Testis (tissue), 3 donors: ENCODE measurements around the gene RFK. TPM values are rescaled to one million over a fixed set of nuclear protein-coding genes. Genes with fewer than 3 reads are reported as not detected.
A peak's percentile ranks its signal among the peaks of the same experiment; 100 is the strongest.

Source experiments
- DNase-seq: peaks from one replicate; pipeline ENCODE4 v3.0.0-alpha.2; 2019
- H3K27ac ChIP-seq, 2 donors: fragments of 200-600 bp; sonication (generic); one replicate each; pipeline ENCODE4 v1.5.1; 2019
- H3K27me3 ChIP-seq: fragments of 200-600 bp; sonication (generic); one replicate; pipeline ENCODE4 v1.5.1; 2019
- H3K36me3 ChIP-seq: fragments of 200-600 bp; sonication (generic); one replicate; pipeline ENCODE4 v1.5.1; 2017; ENCODE audit warnings: low read depth; ENCODE audit errors: missing control alignments
- H3K4me1 ChIP-seq: fragments of 200-600 bp; sonication (generic); one replicate; pipeline ENCODE4 v1.5.1; 2019
- H3K4me3 ChIP-seq, 2 donors: fragments of 200-600 bp; sonication (generic); one replicate each; pipeline ENCODE4 v1.5.1; 2017 to 2019
- H3K9me3 ChIP-seq: fragments of 200-600 bp; sonication (generic); one replicate; pipeline ENCODE4 v1.5.1; 2017
- POLR2A ChIP-seq: fragments of 450-650 bp; IDR thresholded peaks from one replicate; pipeline ENCODE4 v1.6.1; 2017; ENCODE audit warnings: antibody characterized with exemption, mild to moderate bottlenecking, moderate library complexity
- WGBS, 2 donors: methylation state at CpG; one replicate each; pipeline ENCODE4 v1.1.5; 2018; 5-methylcytosine and 5-hydroxymethylcytosine counted together
- intact Hi-C: fragments of 100-400 bp; cut with DNase I; formaldehyde crosslinking; loops from one replicate; pipeline ENCODE4 v1.15.1; 2023; ENCODE audit warnings: low total_unique reads
- polyA plus RNA-seq: library from polyadenylated mRNA; stranded (reverse); fragments of 350-450 nt; fragmentation: Illumina TruSeq; extraction: RNeasy Lipid Tissue Mini Kit (QIAGEN cat#74804); gene quantifications from one replicate; pipeline ENCODE4 v1.2.3, GENCODE V29; 2014; ENCODE audit warnings: low read depth, low replicate concordance; ENCODE audit not compliant: insufficient read depth
- total RNA-seq, 2 donors: library from RNA; depleted of rRNA; stranded (reverse); fragments of >200 nt; gene quantifications; one replicate each; pipeline ENCODE4 v1.2.3, GENCODE V29; 2016
- TF ChIP-seq, protein P1 (sequence below), 3 experiments: fragments of 450-650 bp in 2 of 3; fragments of 200-600 bp in 1 of 3; sonication (generic) in 1 of 3; IDR thresholded peaks; one replicate each; pipeline ENCODE4 v1.5.1; 2016 to 2019; ENCODE audit warnings: antibody characterized with exemption in 3 of 3, mild to moderate bottlenecking in 2 of 3, moderate library complexity in 1 of 3

The RFK gene
- total and polyA plus RNA-seq, 3 donors from 2014 or later: 39.3 to 69.7 (median 41.8) TPM

DNA sequence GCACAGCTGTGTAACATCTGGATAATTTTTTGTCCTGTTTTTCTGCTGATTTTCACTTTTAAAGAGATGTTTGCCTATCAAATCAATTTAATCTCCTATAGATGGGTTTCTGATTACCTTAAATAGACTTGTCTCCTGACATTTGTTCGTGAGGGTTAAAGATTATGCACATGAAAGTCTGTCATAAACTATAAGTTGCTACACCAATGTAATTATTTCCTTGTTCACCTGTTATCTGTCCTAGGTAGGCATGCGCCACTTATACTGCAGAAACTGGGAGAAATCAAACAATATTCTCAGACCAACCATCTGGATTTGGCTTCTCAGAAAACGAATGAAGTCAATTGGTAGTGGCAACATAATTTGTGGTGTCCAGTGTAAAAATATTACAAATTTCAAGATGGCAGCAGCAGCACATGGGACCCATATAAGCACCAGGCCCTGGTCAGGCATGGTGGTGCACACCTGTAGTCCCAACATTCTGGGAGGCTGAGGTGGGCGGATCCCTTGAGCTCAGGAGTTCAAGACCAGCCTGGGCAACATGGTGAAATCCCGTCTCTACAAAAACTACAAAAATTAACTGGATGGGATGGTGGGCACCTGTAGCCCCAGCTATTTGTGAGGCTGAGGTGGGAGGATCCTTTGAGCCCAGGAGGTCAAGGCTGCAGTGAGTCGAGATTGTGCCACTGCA is 20.3 kb downstream of the RFK start:
- no peak for DNase-seq

GRCh38 chr9:76373173-76373783 is 20.9 kb downstream of the RFK start:
- H3K27me3 ChIP-seq: no peaks in the 10 kb centered on the region
- 33 to 38% methylated on average over 4 of the region's 4 CpGs for WGBS, 2 donors
- H3K4me1 ChIP-seq: peaks cover 51% of the 10 kb centered on the region
- no peak overlapping the region for H3K4me3 ChIP-seq
- TF ChIP-seq, protein P1, sequence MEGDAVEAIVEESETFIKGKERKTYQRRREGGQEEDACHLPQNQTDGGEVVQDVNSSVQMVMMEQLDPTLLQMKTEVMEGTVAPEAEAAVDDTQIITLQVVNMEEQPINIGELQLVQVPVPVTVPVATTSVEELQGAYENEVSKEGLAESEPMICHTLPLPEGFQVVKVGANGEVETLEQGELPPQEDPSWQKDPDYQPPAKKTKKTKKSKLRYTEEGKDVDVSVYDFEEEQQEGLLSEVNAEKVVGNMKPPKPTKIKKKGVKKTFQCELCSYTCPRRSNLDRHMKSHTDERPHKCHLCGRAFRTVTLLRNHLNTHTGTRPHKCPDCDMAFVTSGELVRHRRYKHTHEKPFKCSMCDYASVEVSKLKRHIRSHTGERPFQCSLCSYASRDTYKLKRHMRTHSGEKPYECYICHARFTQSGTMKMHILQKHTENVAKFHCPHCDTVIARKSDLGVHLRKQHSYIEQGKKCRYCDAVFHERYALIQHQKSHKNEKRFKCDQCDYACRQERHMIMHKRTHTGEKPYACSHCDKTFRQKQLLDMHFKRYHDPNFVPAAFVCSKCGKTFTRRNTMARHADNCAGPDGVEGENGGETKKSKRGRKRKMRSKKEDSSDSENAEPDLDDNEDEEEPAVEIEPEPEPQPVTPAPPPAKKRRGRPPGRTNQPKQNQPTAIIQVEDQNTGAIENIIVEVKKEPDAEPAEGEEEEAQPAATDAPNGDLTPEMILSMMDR (IDR thresholded peaks at IDR 0.05): no peak
- no peak for TF ChIP-seq POLR2A
- intact Hi-C loops: no loop called here
- H3K36me3 ChIP-seq: no peaks in the 10 kb centered on the region
- DNase-seq: peak; percentile 66
- peak overlapping the region; percentile 36 to 73 for H3K27ac ChIP-seq
- no peaks in the 10 kb centered on the region for H3K9me3 ChIP-seq

More for the DNA sequence above, 20.3 kb downstream of the RFK start:
- peak overlapping the region; percentile 45 to 73 for H3K27ac ChIP-seq
- no peaks in the 10 kb centered on the region for H3K27me3 ChIP-seq
- WGBS, 2 donors: 60 to 70% methylated on average over 6 of the region's 6 CpGs
- intact Hi-C loops: no loop called here
- TF ChIP-seq POLR2A: no peak
- TF ChIP-seq, protein P1 (IDR thresholded peaks at IDR 0.05): no peak
- H3K9me3 ChIP-seq: no peaks in the 10 kb centered on the region
- no peaks in the 10 kb centered on the region for H3K36me3 ChIP-seq
- no peak overlapping the region for H3K4me3 ChIP-seq
- peaks cover 51% of the 10 kb centered on the region for H3K4me1 ChIP-seq

DNA sequence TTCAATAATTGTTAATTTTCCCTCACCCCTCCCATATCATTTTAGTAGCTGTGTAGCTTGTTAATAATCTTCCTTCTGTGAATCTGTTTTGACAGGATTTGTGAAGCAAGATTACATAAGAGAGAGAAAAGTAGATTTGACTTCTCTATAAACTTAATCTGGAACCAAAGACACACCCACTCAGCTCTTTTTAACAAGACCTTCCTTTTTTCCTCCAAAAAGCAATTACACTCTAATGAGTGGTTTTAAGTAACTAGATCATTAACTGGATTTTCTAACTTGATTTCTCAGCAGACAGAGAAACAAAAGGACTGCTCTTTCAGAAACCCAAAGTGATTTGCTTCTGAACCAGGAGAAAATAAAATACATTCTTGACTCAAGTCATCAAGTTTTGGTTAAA is 21.9 kb downstream of the RFK start:
- Histone ChIP-seq H3K36me3 (no peaks in the 10 kb centered on the region), H3K27me3 (no peaks in the 10 kb centered on the region), H3K9me3 (no peaks in the 10 kb centered on the region), H3K27ac (peak overlapping the region; percentile 33 to 73), H3K4me3 (no peak overlapping the region), H3K4me1 (peaks cover 48% of the 10 kb centered on the region)
- TF ChIP-seq, protein P1 (IDR thresholded peaks at IDR 0.05): no peak
- no peak for TF ChIP-seq POLR2A
- intact Hi-C loops: no loop called here
- DNase-seq: no peak

- peak overlapping the region; percentile 33 to 73 for H3K27ac ChIP-seq
- H3K4me1 ChIP-seq: peaks cover 44% of the 10 kb centered on the region
- WGBS, 2 donors: 64 to 79% methylated on average over 1 of the region's 1 CpG
- DNase-seq: no peak
- no peaks in the 10 kb centered on the region for H3K27me3 ChIP-seq
- TF ChIP-seq POLR2A: no peak
- TF ChIP-seq, protein P1 (IDR thresholded peaks at IDR 0.05): no peak
- no peaks in the 10 kb centered on the region for H3K9me3 ChIP-seq
- H3K4me3 ChIP-seq: no peak overlapping the region
- intact Hi-C loops: no loop called here
- no peaks in the 10 kb centered on the region for H3K36me3 ChIP-seq
These were observed 22.3 kb downstream of the RFK start for GRCh38 chr9:76371901-76372300.
